HG02588 (cell line): ENCODE measurements around the gene OR10C1.
"Not testable (repeated sequence)": the region's sequence is repeated elsewhere in the genome, so short reads cannot be mapped to it uniquely, and the experiment has no call there.

ENCODE experiments used
- ATAC-seq: cut with Tn5 transposase; IDR thresholded peaks from one replicate; pipeline ENCODE4 v1.9.1; 2021; ENCODE audit warnings: mild to moderate bottlenecking, moderate library complexity; ENCODE audit not compliant: unreplicated experiment

The OR10C1 gene, protein sequence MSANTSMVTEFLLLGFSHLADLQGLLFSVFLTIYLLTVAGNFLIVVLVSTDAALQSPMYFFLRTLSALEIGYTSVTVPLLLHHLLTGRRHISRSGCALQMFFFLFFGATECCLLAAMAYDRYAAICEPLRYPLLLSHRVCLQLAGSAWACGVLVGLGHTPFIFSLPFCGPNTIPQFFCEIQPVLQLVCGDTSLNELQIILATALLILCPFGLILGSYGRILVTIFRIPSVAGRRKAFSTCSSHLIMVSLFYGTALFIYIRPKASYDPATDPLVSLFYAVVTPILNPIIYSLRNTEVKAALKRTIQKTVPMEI

GRCh38 chr6:29439006-29439405 is at the start of gene OR10C1:
Gene OR10C1 (plus strand): TSS chr6:29439306. CDS start chr6:29440016, 710 bp downstream.
- no peak for ATAC-seq

DNA sequence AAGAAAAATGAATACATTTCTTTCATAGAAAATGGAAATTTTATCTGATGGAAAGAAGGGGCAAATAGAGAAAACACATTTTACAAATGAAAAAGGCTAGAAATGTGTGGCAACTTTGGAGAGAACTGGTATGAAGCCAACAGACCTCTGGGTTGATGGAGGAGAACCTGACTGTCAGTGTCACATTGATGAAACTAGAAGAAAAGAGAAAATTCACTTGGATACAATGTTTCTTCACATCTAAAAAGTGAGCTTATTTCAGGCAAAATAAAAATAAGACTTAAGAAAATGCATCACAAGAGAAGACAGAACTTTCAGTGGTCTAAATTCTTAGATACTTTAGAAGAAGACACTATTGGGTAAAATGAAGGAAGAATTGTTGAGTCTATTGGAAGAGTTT is 43.8 kb upstream of the OR10C1 start, which contains the start of gene OR12D2:
Gene OR12D2 (plus strand): TSS at position 301 of the 400 bp plus-strand sequence. CDS start 1,069 bp downstream, outside the sequence.
- ATAC-seq, result no peak

DNA sequence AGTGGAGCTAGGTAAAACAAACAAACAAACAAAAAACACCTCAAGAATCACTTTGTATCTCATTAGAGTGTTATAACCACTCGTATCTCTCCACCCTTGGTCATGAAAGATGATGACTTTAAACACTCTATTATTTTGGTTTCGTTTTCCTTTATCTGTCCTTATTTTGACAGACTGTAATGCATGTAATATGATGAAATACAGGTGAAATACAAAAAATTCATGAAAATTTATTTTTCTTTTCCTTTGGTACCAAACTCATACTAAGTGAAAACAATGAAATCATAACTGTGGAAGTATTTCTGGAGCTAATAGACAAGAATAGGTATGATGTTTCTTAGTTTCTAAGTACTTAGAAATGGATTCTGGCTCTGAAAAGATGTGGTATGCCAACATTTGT is 39.6 kb upstream of the OR10C1 start:
- no peak for ATAC-seq

DNA sequence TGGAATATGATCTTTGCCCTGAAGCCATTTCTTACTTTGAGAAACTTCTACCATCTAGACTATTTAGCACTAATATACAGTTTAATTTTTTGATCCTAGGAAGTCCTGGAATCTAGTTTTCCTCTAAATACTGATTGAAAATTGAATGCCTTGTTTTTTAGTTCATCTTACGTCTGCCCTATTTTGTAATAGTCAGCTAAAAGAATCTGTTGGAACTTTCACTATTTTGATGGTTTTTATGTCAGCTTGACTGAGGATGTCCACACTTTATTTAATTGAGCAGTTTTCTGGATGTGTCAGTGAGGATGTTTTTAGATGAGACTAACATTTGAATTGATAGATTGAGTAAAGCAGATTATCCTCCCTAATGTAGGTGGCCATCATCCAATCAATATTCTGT is 35.3 kb upstream of the OR10C1 start:
- no peak for ATAC-seq

DNA sequence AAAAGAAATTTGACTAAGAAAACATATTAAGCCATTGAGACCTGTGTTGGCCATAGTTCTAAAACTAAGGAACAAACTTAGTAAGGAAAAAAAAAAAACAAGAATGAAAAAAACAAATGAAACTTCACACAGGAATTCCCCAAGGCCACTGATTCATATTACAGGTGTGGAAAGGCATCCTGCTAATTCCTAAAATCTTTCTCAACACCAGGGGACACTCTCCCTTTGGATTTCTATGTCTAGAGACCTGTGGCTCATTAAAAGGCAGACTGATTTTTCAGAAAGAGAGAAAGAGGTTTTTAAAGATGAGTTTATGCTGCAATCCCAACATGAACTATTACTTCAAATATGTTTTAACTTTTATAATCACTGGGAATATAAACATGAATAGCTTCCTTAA is 24.5 kb upstream of the OR10C1 start, which contains the start of gene OR12D1:
Gene OR12D1 (plus strand): TSS at position 341 of the 400 bp plus-strand sequence.
- no peak for ATAC-seq

GRCh38 chr6:29419516-29419915 is 19.6 kb upstream of the OR10C1 start:
- ATAC-seq, result no peak

- ATAC-seq, result no peak
Observed at GRCh38 chr6:29424168-29424567, 14.9 kb upstream of the OR10C1 start.

DNA sequence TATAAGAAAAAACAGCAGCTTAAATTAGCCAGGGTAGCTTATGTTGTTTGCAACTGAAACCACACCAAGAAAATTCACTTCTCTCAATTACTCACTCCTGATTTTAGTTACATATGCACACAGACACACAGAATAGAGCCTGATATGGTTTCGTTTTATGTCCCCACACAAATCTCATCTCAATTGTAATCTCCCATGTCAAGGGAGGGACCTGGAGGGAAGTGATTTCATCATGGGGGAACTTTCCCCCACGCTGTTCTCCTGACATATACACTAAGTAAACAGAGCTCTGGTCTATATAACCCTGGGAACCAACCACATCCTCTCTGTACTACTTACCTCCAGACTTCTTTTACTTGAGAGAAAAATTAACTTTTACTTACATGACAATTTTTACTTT is 14.5 kb upstream of the OR10C1 start:
- no peak for ATAC-seq

- ATAC-seq, result no peak
Observed at GRCh38 chr6:29425075-29425474, 14.0 kb upstream of the OR10C1 start.

- ATAC-seq, result no peak
Observed at GRCh38 chr6:29426654-29427053, 12.5 kb upstream of the OR10C1 start.

DNA sequence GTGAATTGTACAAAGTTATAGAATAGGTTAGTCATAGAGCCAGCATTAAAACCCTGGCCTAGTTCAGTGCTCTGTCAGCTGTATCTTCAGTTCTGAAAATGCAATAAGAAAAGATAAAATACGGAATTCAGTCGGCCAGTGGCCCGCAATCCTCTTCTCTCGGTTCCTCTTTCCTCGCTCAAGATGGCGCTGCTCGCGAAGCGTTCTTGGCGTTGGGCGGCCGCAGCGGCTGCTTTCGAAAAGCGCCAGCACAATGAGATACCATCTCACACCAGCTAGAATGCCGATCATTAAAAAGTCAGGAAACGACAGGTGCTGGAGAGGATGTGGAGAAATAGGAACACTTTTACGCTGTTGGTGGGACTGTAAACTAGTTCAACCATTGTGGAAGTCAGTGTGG is 2.4 kb upstream of the OR10C1 start:
- ATAC-seq, result not testable (repeated sequence)

GRCh38 chr6:29442719-29443118 is 3.6 kb downstream of the OR10C1 start:
- no peak for ATAC-seq

- not testable (repeated sequence) for ATAC-seq
Observed at GRCh38 chr6:29444031-29444430, 4.9 kb downstream of the OR10C1 start.

DNA sequence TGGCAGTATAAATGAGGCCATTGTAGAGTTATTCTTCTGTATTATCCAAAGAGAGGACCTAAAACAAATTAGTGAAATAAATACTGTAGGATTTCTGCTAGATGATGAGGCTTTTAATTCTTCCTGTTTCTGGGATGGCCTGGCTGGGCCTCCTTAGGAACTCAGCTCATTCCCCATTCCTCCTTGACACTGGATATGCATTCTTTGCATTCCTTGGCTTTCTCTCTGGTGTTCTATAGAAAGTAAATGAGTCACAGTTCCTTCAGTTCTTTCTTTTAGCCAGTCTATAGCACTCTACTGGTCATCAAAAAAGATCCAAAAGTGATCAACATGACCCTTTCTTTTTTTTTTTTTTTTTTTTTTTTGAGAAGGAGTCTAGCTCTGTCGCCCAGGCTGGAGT is 8.6 kb downstream of the OR10C1 start:
- ATAC-seq, result no peak

DNA sequence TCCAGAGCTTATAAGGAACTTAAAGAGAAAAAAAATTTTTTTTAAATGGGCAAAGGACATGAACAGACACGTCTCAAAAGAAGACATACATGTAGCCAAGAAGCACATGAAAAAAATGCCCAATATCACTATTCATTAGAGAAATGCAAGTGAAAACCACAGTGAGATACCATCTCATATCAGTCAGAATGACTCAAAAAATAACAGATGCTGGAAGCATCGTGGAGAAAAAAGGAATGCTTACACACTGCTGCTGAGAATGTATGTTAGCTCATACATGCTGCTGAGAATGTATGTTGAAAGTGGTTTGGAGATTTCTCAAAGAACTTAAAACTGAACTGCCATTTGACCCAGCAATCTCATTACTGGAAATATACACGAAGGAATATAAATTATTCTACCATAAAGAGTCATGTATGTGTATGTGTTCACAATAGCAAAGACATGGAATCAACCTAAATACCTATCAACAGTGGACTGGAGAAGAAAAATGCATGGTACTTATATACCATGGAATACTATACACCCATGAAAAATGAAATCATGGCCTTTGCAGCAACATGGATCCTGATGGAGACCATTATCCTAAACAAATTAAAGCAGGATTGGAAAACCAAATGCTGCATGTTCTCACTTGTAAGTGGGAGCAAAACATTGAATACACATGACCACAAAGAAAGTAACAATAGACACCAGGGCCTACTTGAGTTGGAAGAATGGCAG is 12.5 kb downstream of the OR10C1 start:
- no peak for ATAC-seq

DNA sequence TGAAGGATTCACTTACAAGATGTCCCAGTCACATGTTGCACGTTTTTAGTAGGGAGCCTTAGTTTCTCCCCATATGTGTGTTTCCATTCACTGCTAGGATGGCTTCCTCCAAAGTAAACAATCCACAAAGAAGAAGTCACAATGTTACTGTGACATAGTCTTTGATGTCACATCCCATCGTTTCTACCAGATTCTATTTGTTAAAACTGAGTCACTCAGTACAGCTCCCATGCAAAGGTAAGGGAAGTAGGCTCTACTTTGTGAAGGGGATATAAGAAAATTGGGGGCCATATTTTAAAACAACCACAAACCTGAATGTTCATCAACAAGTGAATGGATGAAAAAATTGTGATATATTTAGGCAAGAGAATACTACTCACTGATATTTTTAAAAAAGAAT is 17.9 kb downstream of the OR10C1 start, which contains the start of the genes OR11A1 and OR2H1:
Gene OR11A1 (minus strand): TSS at position 101 of the 400 bp plus-strand sequence. CDS start 29,430 bp downstream, outside the sequence.
Gene OR2H1 (plus strand): TSS at position 185 of the 400 bp plus-strand sequence. CDS start 4,615 bp downstream, outside the sequence.
- ATAC-seq, result no peak

DNA sequence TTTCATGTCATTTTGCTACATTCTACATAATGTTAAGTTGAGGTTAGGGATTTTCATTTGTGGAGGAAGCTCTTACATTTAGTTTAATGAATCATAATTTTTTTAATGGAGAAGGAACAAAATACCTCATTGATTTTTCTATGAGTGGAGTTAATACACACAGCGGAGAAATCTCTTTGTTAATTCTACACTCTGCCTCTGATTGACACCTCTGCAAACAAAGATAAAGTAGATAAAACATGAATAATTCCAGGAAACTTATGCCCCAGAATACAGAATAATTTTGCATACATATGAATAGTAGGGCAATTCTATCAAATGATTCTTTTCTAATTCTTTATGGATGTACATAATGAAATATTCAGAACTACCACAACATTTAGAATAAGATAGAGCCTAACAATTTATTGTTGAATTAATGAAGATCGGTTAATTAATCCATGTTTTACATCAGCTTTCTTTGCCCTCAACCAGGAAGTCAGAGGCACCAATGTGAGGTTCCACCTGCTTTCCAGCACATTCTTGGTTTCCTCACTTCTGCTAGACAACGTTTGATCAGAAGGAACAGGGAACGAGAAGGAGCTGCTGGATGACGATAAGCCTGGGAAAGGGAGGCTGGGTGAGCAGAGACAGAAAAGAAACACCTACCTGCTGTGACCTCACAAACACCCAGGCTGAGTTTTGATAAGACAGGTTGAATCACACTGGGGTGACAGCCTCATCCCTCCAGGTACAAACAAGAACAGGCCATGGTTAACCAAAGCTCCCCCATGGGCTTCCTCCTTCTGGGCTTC is 22.1 kb downstream of the OR10C1 start:
- no peak for ATAC-seq

DNA sequence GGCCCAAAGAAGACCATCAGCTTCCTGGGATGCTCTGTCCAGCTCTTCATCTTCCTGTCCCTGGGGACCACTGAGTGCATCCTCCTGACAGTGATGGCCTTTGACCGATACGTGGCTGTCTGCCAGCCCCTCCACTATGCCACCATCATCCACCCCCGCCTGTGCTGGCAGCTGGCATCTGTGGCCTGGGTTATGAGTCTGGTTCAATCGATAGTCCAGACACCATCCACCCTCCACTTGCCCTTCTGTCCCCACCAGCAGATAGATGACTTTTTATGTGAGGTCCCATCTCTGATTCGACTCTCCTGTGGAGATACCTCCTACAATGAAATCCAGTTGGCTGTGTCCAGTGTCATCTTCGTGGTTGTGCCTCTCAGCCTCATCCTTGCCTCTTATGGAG is 22.9 kb downstream of the OR10C1 start:
- no peak for ATAC-seq

DNA sequence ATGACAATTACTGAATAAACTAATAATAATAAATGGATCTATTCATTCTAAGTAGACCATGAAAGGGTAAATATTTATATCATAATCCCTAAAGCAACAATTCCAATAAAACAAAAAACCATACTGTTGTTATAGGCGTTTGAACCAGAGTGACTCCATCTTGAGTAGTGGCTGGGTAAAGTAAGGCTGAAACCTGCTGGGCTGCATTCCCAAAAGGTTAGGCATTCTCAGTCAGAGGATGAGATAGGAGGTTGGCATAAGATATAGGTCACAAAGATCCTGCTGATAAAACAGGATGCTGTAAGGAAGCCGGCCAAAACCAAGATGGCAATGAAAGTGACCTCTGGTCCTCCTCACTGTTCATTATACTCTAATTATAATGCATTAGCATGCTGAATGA is 26.2 kb downstream of the OR10C1 start:
- ATAC-seq, result no peak

DNA sequence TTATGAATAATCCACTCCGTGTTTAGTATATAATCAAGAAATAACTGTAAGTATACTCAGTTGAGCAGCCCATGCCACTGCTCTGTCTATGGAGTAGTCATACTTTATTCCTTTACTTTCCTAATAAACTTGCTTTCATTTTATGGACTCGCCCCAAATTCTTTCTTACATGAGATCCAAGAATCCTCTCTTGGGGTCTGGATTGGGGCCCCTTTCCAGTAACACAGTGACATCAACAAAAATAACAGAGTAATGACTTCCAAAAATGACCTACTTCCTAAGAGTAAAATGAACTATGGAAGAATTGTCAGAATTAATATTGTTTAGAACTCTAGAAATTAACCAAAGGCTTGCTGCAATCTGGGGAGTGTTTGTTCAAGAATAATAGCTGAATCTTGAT is 26.7 kb downstream of the OR10C1 start:
- no peak for ATAC-seq

DNA sequence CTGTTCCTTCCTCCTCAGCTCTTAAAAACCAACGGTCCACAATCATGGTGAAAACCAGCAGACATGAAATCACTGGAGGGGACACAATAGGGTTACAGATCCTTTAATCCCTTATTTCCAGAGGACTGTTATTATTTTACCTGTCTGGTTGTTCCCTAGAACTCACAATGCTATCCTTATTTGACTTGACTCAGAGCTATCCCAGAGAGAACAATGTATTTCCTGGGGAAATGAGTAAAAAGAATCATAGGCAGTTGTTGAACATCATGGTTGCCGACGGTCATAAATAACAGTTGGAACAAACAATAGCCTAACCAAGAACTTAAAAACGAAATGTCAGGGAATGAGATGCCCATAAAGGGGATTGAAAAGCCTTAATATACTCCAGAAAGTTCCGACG is 27.1 kb downstream of the OR10C1 start:
- ATAC-seq, result no peak
